HCT116 (cell line): ENCODE measurements around the gene NSD2. TPM values are rescaled to one million over a fixed set of nuclear protein-coding genes. Genes with fewer than 3 reads are reported as not detected.

Source experiments
- ATAC-seq: fragments of 200-7000 bp; cut with Tn5 transposase; 2 replicates; pipeline ENCODE4 v1.9.1; 2020; ENCODE audit warnings: mild to moderate bottlenecking, moderate library complexity
- BruUV-seq: library from RNA; stranded (reverse); fragments of 400-500 nt; replicated peaks from 2 replicates; lab custom pipeline; 2021; lab: Mats Ljungman, UMichigan
- CTCF ChIA-PET: fragments of 300-600 bp; sonication (Branson Sonifier 250); formaldehyde crosslinking; loops from one replicate; lab custom pipeline; 2021; ENCODE audit warnings: antibody characterized with exemption; lab: Charles Lee
- POLR2A ChIA-PET: fragments of 300-600, 350-600 bp; sonication (Branson Sonifier 250); formaldehyde crosslinking; loops from one replicate; lab custom pipeline; 2021; ENCODE audit warnings: antibody characterized with exemption; lab: Charles Lee
- RAD21 ChIA-PET, 2 experiments: fragments of 300-600 bp; sonication (Branson Sonifier 250); formaldehyde crosslinking; loops; one replicate each; lab custom pipeline; 2023; ENCODE audit warnings: low total read pairs in 2 of 2; ENCODE audit not compliant: uncharacterized antibody in 2 of 2, unreplicated experiment in 2 of 2, low non-redundant PET in 1 of 2; lab: Charles Lee
- DNase-seq: peaks from one replicate; pipeline ENCODE4 v3.0.0-alpha.2; 2010; ENCODE audit warnings: low read depth, low spot score
- H2AFZ ChIP-seq: fragments of 200-600 bp; shearing (Covaris generic), sonication (generic); 2 replicates; pipeline ENCODE4 v1.6.1; 2017; ENCODE audit warnings: low read depth, mixed run types, mixed read lengths, antibody characterized with exemption, low read length; ENCODE audit not compliant: poor library complexity, severe bottlenecking
- H3K27ac ChIP-seq: 2 replicates; pipeline ENCODE4 v1.5.1; 2012; ENCODE audit warnings: low read depth, low read length
- H3K27me3 ChIP-seq: fragments of 200-600 bp; sonication (generic); 2 replicates; pipeline ENCODE4 v1.6.1; 2016; ENCODE audit warnings: mixed run types, low read length, mixed read lengths; ENCODE audit not compliant: insufficient read depth
- H3K36me3 ChIP-seq, 2 experiments: fragments of 200-500 bp in 1 of 2; fragments of 200-600 bp in 1 of 2; sonication (Bioruptor generic) in 1 of 2; sonication (generic) in 1 of 2; 2 replicates each; pipeline versions ENCODE4 v1.5.1 to v1.6.1; 2014 to 2016; ENCODE audit warnings: low read length in 2 of 2, inconsistent platforms in 1 of 2, mixed read lengths in 1 of 2, mixed run types in 1 of 2; ENCODE audit not compliant: insufficient read depth in 2 of 2, control insufficient read depth in 1 of 2
- H3K4me1 ChIP-seq, 2 experiments: fragments of 200-600 bp in 1 of 2; sonication (generic) in 1 of 2; 2 replicates each; pipeline versions ENCODE4 v1.5.1 to v1.6.1; 2012 to 2017; ENCODE audit warnings: low read length in 2 of 2, inconsistent platforms in 1 of 2, mild to moderate bottlenecking in 1 of 2, mixed read lengths in 1 of 2, mixed run types in 1 of 2, moderate library complexity in 1 of 2; ENCODE audit not compliant: insufficient read depth in 2 of 2, control insufficient read depth in 1 of 2
- H3K4me2 ChIP-seq: fragments of 200-600 bp; sonication (generic); 2 replicates; pipeline ENCODE4 v1.6.1; 2017; ENCODE audit warnings: mixed run types, low read length, mixed read lengths
- H3K4me3 ChIP-seq, 2 experiments: fragments of 200-600 bp in 1 of 2; sonication (generic) in 1 of 2; replicated peaks in 1 of 2; 2 replicates each; pipeline ENCODE4 v1.5.1; 2011 to 2016; ENCODE audit warnings: low read length in 2 of 2, control low read depth in 1 of 2, low read depth in 1 of 2, mild to moderate bottlenecking in 1 of 2, mixed read lengths in 1 of 2, mixed run types in 1 of 2
- H3K79me2 ChIP-seq: fragments of 200-600 bp; sonication (generic); 2 replicates; pipeline ENCODE4 v1.6.1; 2017; ENCODE audit warnings: mild to moderate bottlenecking, mixed run types, low read length, moderate library complexity, mixed read lengths; ENCODE audit not compliant: insufficient read depth
- H3K9ac ChIP-seq: fragments of 200-600 bp; sonication (generic); 2 replicates; pipeline ENCODE4 v1.6.1; 2016; ENCODE audit warnings: low read length, mixed read lengths
- H3K9me2 ChIP-seq: fragments of 200-600 bp; sonication (generic), shearing (Covaris generic); 2 replicates; pipeline ENCODE4 v1.6.1; 2017; ENCODE audit warnings: mixed run types, mild to moderate bottlenecking, moderate library complexity; ENCODE audit not compliant: insufficient read depth
- H3K9me3 ChIP-seq, 2 experiments: fragments of 200-500 bp in 1 of 2; fragments of 200-600 bp in 1 of 2; sonication (Bioruptor generic) in 1 of 2; sonication (generic) in 1 of 2; 2 replicates each; pipeline ENCODE4 v1.6.1; 2014 to 2017; ENCODE audit warnings: low read length in 2 of 2, mixed read lengths in 2 of 2, inconsistent platforms in 1 of 2, low read depth in 1 of 2, mild to moderate bottlenecking in 1 of 2, mixed run types in 1 of 2, moderate library complexity in 1 of 2; ENCODE audit not compliant: control insufficient read depth in 1 of 2, insufficient read depth in 1 of 2
- H4K20me1 ChIP-seq: fragments of 200-600 bp; sonication (generic), shearing (Covaris generic); 2 replicates; pipeline ENCODE4 v1.6.1; 2017; ENCODE audit warnings: mixed run types, mild to moderate bottlenecking, moderate library complexity; ENCODE audit not compliant: insufficient read depth
- ATF3 ChIP-seq: IDR thresholded peaks from 2 replicates; pipeline ENCODE4 v1.6.1; 2012
- EZH2phosphoT487 ChIP-seq: fragments of 200-600 bp; IDR thresholded peaks from 2 replicates; pipeline ENCODE4 v1.6.1; 2018; ENCODE audit warnings: antibody characterized with exemption, borderline replicate concordance
- JUND ChIP-seq: IDR thresholded peaks from 2 replicates; pipeline ENCODE4 v1.6.1; 2012
- POLR2A ChIP-seq: IDR thresholded peaks from 2 replicates; pipeline ENCODE4 v1.7.0; 2011; ENCODE audit warnings: borderline replicate concordance; ENCODE audit not compliant: insufficient read depth, insufficient read length; ENCODE audit errors: extremely low read depth
- POLR2AphosphoS5 ChIP-seq: IDR thresholded peaks from 2 replicates; pipeline ENCODE4 v1.6.1; 2011; ENCODE audit warnings: mild to moderate bottlenecking, low read depth, low read length, moderate library complexity
- SIN3A ChIP-seq: IDR thresholded peaks from 2 replicates; pipeline ENCODE4 v1.6.1; 2012; ENCODE audit warnings: low read depth
- TCF7L2 ChIP-seq: IDR thresholded peaks from 2 replicates; pipeline ENCODE4 v1.7.0; 2011; ENCODE audit warnings: borderline replicate concordance, inconsistent platforms; ENCODE audit not compliant: insufficient read depth, insufficient read length; ENCODE audit errors: extremely low read depth
- YY1 ChIP-seq: IDR thresholded peaks from 2 replicates; pipeline ENCODE4 v1.6.1; 2011; ENCODE audit warnings: low read length, low read depth, moderate library complexity, mild to moderate bottlenecking; ENCODE audit not compliant: insufficient replicate concordance; ENCODE audit errors: extremely low read depth
- ZFX ChIP-seq: fragments of 450-650 bp; IDR thresholded peaks from 2 replicates; pipeline ENCODE4 v1.6.1; 2017
- ZNF274 ChIP-seq: fragments of 200-500 bp; sonication (Bioruptor generic); IDR thresholded peaks from 2 replicates; pipeline ENCODE4 v1.6.1; 2014; ENCODE audit warnings: mild to moderate bottlenecking, low read depth, low read length, inconsistent platforms
- intact Hi-C: fragments of 100-400 bp; cut with micrococcal nuclease; formaldehyde crosslinking; loops from 2 replicates; pipeline ENCODE4 v1.10.0; 2022
- total RNA-seq: library from RNA; stranded (reverse); gene quantifications from one replicate; pipeline ENCODE4 v1.2.1, GENCODE V29; 2021; ENCODE audit not compliant: unreplicated experiment

NSD2 gene
- total RNA-seq, 1 experiment from 2014 or later = 145 TPM

- H4K20me1 ChIP-seq = no peaks in the 10 kb centered on the region
- ATAC-seq = no peak
- no peaks in the 10 kb centered on the region for H3K9me3 ChIP-seq
- no peak overlapping the region for H3K4me3 ChIP-seq
- POLR2A ChIA-PET = no interaction called here
- no peak overlapping the region for H3K4me2 ChIP-seq
- intact Hi-C loops = no loop called here
- no peak for DNase-seq
- H3K79me2 ChIP-seq = peaks cover 16% of the 10 kb centered on the region; the same call in 1 of the 2 replicates
- H3K27me3 ChIP-seq = no peaks in the 10 kb centered on the region
- no peak for TF ChIP-seq SIN3A
- TF ChIP-seq EZH2phosphoT487 = no peak
- no peak for TF ChIP-seq JUND
- TF ChIP-seq POLR2AphosphoS5 = no peak
- TF ChIP-seq POLR2A = no peak
- no peak for TF ChIP-seq ZNF274
- RAD21 ChIA-PET = no interaction called here
- no peaks in the 10 kb centered on the region for H3K9me2 ChIP-seq
- no peak overlapping the region for H3K9ac ChIP-seq
- H3K36me3 ChIP-seq = peaks cover 18 to 42% of the 10 kb centered on the region in 2 experiments; a peak in 3 of 4 replicates
- CTCF ChIA-PET = no interaction called here
- no TSS peak for BruUV-seq
- H3K4me1 ChIP-seq = no peaks in the 10 kb centered on the region
- no peak overlapping the region for H2AFZ ChIP-seq
- H3K27ac ChIP-seq = no peak overlapping the region
Measured at GRCh38 chr4:1832690-1833089, 38.5 kb upstream of the NSD2 start.

GRCh38 chr4:1833307-1834046 lies 37.7 kb upstream of the NSD2 start:
- POLR2A ChIA-PET = no interaction called here
- RAD21 ChIA-PET = no interaction called here
- Histone ChIP-seq H3K79me2 (peaks cover 24% of the 10 kb centered on the region), H3K4me1 (no peaks in the 10 kb centered on the region), H2AFZ (no peak overlapping the region), H3K27ac (no peak overlapping the region), H3K9ac (no peak overlapping the region), H3K36me3 (peaks cover 21 to 47% of the 10 kb centered on the region in 2 experiments; a peak in 3 of 4 replicates), H3K9me2 (no peaks in the 10 kb centered on the region), H4K20me1 (no peaks in the 10 kb centered on the region), H3K9me3 (no peaks in the 10 kb centered on the region), H3K4me2 (no peak overlapping the region), H3K4me3 (no peak overlapping the region), H3K27me3 (no peaks in the 10 kb centered on the region)
- intact Hi-C loops = no loop called here
- no peak for TF ChIP-seq TCF7L2
- no peak for TF ChIP-seq JUND
- TF ChIP-seq ATF3 = no peak
- TF ChIP-seq YY1 = no peak
- no peak; the same call in 1 of the 2 replicates for TF ChIP-seq ZFX
- BruUV-seq = no TSS peak
- no peak for ATAC-seq
- CTCF ChIA-PET = no interaction called here
- no peak for DNase-seq
